ENCODE results near the gene TAF1D.
A peak's percentile ranks its signal among the peaks of the same experiment; 100 is the strongest.

TAF1D gene

GRCh38 chr11:93738647-93739081 is 2.6 kb downstream of the TAF1D start:
- Histone ChIP-seq H3K27ac (no peak overlapping the region), H3K9me3 (no peaks in the 10 kb centered on the region), H3K36me3 (peaks cover 40 to 55% (median 50%) of the 10 kb centered on the region in 3 donors), H3K27me3 (no peaks in the 10 kb centered on the region), H3K4me1 (peaks cover 0 to 57% (median 41%) of the 10 kb centered on the region in 4 donors), H3K4me3 (peak overlapping the region in 1 of 2 donors; percentile 22)
- intact Hi-C loops (cut with DNase I; ENCODE audit: low total_unique reads): no loop called here
- TF ChIP-seq, protein P1, sequence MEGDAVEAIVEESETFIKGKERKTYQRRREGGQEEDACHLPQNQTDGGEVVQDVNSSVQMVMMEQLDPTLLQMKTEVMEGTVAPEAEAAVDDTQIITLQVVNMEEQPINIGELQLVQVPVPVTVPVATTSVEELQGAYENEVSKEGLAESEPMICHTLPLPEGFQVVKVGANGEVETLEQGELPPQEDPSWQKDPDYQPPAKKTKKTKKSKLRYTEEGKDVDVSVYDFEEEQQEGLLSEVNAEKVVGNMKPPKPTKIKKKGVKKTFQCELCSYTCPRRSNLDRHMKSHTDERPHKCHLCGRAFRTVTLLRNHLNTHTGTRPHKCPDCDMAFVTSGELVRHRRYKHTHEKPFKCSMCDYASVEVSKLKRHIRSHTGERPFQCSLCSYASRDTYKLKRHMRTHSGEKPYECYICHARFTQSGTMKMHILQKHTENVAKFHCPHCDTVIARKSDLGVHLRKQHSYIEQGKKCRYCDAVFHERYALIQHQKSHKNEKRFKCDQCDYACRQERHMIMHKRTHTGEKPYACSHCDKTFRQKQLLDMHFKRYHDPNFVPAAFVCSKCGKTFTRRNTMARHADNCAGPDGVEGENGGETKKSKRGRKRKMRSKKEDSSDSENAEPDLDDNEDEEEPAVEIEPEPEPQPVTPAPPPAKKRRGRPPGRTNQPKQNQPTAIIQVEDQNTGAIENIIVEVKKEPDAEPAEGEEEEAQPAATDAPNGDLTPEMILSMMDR (IDR thresholded peaks at IDR 0.05): no peak
- DNase-seq: no peak

GRCh38 chr11:93737904-93738612 is 3.2 kb downstream of the TAF1D start:
- peak overlapping the region in 1 of 2 donors; percentile 22 for H3K4me3 ChIP-seq
- TF ChIP-seq, protein P1 (IDR thresholded peaks at IDR 0.05): no peak
- no peak for DNase-seq
- no peak overlapping the region for H3K27ac ChIP-seq
- H3K4me1 ChIP-seq: peaks cover 0 to 51% (median 41%) of the 10 kb centered on the region in 4 donors
- H3K27me3 ChIP-seq: no peaks in the 10 kb centered on the region
- intact Hi-C loops (cut with DNase I; ENCODE audit: low total_unique reads): no loop called here
- H3K9me3 ChIP-seq: no peaks in the 10 kb centered on the region
- H3K36me3 ChIP-seq: peaks cover 46 to 55% (median 50%) of the 10 kb centered on the region in 3 donors

DNA sequence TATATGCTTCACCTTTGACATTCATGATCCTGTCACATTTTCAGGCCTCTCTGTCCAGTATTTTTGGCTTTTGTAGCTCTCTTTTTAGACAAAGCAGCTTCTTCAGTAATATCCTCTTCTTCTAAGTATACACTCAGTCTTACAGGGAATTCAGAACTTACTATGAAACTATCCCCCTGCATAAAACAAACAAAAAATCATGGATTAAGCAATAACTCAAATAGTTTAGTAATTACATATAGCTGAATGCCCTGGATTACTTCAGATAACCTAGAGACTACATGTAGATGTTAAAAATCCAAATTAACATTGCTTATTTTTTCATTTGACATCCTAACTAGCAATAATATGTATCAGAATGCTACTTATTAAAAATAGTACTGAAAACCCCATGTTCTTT is 5.2 kb downstream of the TAF1D start:
- DNase-seq: no peak
- intact Hi-C loops (cut with DNase I; ENCODE audit: low total_unique reads): no loop called here

GRCh38 chr11:93735627-93736026 is 5.7 kb downstream of the TAF1D start:
- H3K4me1 ChIP-seq: peaks cover 0 to 42% (median 31%) of the 10 kb centered on the region in 4 donors

More for the DNA sequence above, 5.2 kb downstream of the TAF1D start:
- TF ChIP-seq, protein P1 (IDR thresholded peaks at IDR 0.05): no peak
- no peaks in the 10 kb centered on the region for H3K27me3 ChIP-seq
- H3K27ac ChIP-seq: no peak overlapping the region
- H3K4me1 ChIP-seq: peaks cover 0 to 42% (median 31%) of the 10 kb centered on the region in 4 donors
- H3K36me3 ChIP-seq: peaks cover 65 to 72% (median 69%) of the 10 kb centered on the region in 3 donors
- H3K4me3 ChIP-seq: no peak overlapping the region
- no peaks in the 10 kb centered on the region for H3K9me3 ChIP-seq

GRCh38 chr11:93734427-93735222 is 6.7 kb downstream of the TAF1D start:
- intact Hi-C loops (cut with DNase I; ENCODE audit: low total_unique reads): no loop called here
- Histone ChIP-seq H3K4me3 (no peak overlapping the region), H3K36me3 (peaks cover 80 to 87% (median 84%) of the 10 kb centered on the region in 3 donors), H3K27ac (no peak overlapping the region), H3K4me1 (peaks cover 0 to 33% (median 27%) of the 10 kb centered on the region in 4 donors), H3K9me3 (no peaks in the 10 kb centered on the region), H3K27me3 (no peaks in the 10 kb centered on the region)
- TF ChIP-seq, protein P1 (IDR thresholded peaks at IDR 0.05): no peak
- DNase-seq: no peak

More at GRCh38 chr11:93735627-93736026, 5.7 kb downstream of the TAF1D start:
- Histone ChIP-seq H3K36me3 (peaks cover 70 to 77% (median 74%) of the 10 kb centered on the region in 3 donors), H3K27me3 (no peaks in the 10 kb centered on the region), H3K4me3 (no peak overlapping the region), H3K9me3 (no peaks in the 10 kb centered on the region), H3K27ac (no peak overlapping the region)
- TF ChIP-seq, protein P1 (IDR thresholded peaks at IDR 0.05): no peak
- DNase-seq: no peak
- intact Hi-C loops (cut with DNase I; ENCODE audit: low total_unique reads): no loop called here
